K562 (cell line): Measurements from ENCODE around the gene RPS17. TPM values are rescaled to one million over a fixed set of nuclear protein-coding genes. Genes with fewer than 3 reads are reported as not detected.
A peak's percentile ranks its signal among the peaks of the same experiment; 100 is the strongest.

ENCODE experiments used
- CTBP1 ChIP-seq: fragments of 450-650 bp; IDR thresholded peaks from 2 replicates; pipeline ENCODE4 v1.6.1; 2016; ENCODE audit warnings: borderline replicate concordance
- ELF1 ChIP-seq: fragments of 200-800 bp; sonication (Bioruptor generic); IDR thresholded peaks from 2 replicates; pipeline ENCODE4 v1.6.1; 2016; ENCODE audit warnings: missing genetic modification characterization, missing compliant biosample characterization
- ESRRA ChIP-seq: fragments of 450-650 bp; IDR thresholded peaks from 2 replicates; pipeline ENCODE4 v1.6.1; 2014; ENCODE audit warnings: low read depth, mild to moderate bottlenecking, moderate library complexity, borderline replicate concordance
- GMEB1 ChIP-seq: fragments of 250-450 bp; sonication (Bioruptor Pico); IDR thresholded peaks from 2 replicates; pipeline ENCODE4 v1.4.0; 2020; ENCODE audit warnings: mild to moderate bottlenecking
- GTF2E2 ChIP-seq: fragments of 200-800 bp; sonication (Bioruptor generic); IDR thresholded peaks from 2 replicates; pipeline ENCODE4 v1.6.1; 2016; ENCODE audit warnings: missing genetic modification characterization, missing compliant biosample characterization
- HDAC8 ChIP-seq: fragments of 450-650 bp; IDR thresholded peaks from 2 replicates; pipeline ENCODE4 v1.6.1; 2016; ENCODE audit warnings: mild to moderate bottlenecking, missing genetic modification characterization, moderate library complexity, missing compliant biosample characterization
- HSF4 ChIP-seq: fragments of 250-450 bp; sonication (Bioruptor Pico); IDR thresholded peaks from 2 replicates; pipeline ENCODE4 v2.1.2; 2022; ENCODE audit warnings: mild to moderate bottlenecking, moderate library complexity, borderline replicate concordance
- KLF10 ChIP-seq: fragments of 250-450 bp; sonication (Bioruptor Pico); IDR thresholded peaks from 2 replicates; pipeline ENCODE4 v1.6.1; 2021; ENCODE audit warnings: matching md5 sums
- NR1H2 ChIP-seq: sonication (generic); formaldehyde crosslinking; IDR thresholded peaks from 2 replicates; pipeline ENCODE4 v1.4.0; 2020; ENCODE audit warnings: mild to moderate bottlenecking, missing genetic modification reagents
- NR2F6 ChIP-seq: fragments of 450-650 bp; formaldehyde crosslinking; IDR thresholded peaks from 2 replicates; pipeline ENCODE4 v1.4.0; 2020; ENCODE audit warnings: mild to moderate bottlenecking
- NR3C1 ChIP-seq: sonication (generic); formaldehyde crosslinking; IDR thresholded peaks from 2 replicates; pipeline ENCODE4 v1.8.1; 2022; ENCODE audit warnings: missing genetic modification reagents
- SAFB2 ChIP-seq: fragments of 200-400 bp; formaldehyde crosslinking; IDR thresholded peaks from 2 replicates; pipeline ENCODE4 v1.6.1; 2018; ENCODE audit warnings: borderline replicate concordance, low read length, low read depth, moderate library complexity; ENCODE audit not compliant: severe bottlenecking
- TGIF2 ChIP-seq: sonication (generic); formaldehyde crosslinking; IDR thresholded peaks from 2 replicates; pipeline ENCODE4 v1.8.1; 2022; ENCODE audit warnings: mild to moderate bottlenecking, missing genetic modification reagents, moderate library complexity
- ZBTB34 ChIP-seq: fragments of 250-450 bp; sonication (Bioruptor Pico); IDR thresholded peaks from 2 replicates; pipeline ENCODE4 v1.8.0; 2021; ENCODE audit warnings: mild to moderate bottlenecking, moderate library complexity
- ZKSCAN1 ChIP-seq: fragments of 150-350 bp; IDR thresholded peaks from 2 replicates; pipeline ENCODE4 v1.6.1; 2016; ENCODE audit warnings: low read depth, low read length
- ZNF584 ChIP-seq: fragments of 200-800 bp; sonication (Bioruptor generic); IDR thresholded peaks from 2 replicates; pipeline ENCODE4 v1.6.1; 2016; ENCODE audit warnings: low read depth, mild to moderate bottlenecking, missing genetic modification characterization, missing compliant biosample characterization
- ZNF707 ChIP-seq: fragments of 250-450 bp; sonication (Bioruptor Pico); conservative IDR thresholded peaks from 2 replicates; pipeline ENCODE4 v1.8.0; 2022; ENCODE audit warnings: inconsistent platforms, mild to moderate bottlenecking, moderate library complexity
- ZNF717 ChIP-seq: fragments of 250-450 bp; sonication (Bioruptor Pico); IDR thresholded peaks from 2 replicates; pipeline ENCODE4 v1.5.0; 2021
- ZNF780A ChIP-seq: fragments of 250-450 bp; sonication (Bioruptor Pico); IDR thresholded peaks from 2 replicates; pipeline ENCODE4 v1.5.0; 2021; ENCODE audit warnings: mild to moderate bottlenecking
- polyA plus RNA-seq, 8 experiments: library from polyadenylated mRNA; depleted of rRNA in 4 of 8; stranded (reverse) in 5 of 8; unstranded in 3 of 8; fragments of >200 nt; fragmentation: Nextera tagmentation in 2 of 8; fragmentation: Illumina TruSeq in 1 of 8; extraction: Ambion mirVana in 2 of 8; extraction: Trizol in 1 of 8; gene quantifications; 2 replicates each; pipeline versions ENCODE4 v1.2.1 to v1.2.3, GENCODE V29; 2011 to 2014; ENCODE audit warnings: inconsistent platforms in 1 of 8, missing spikeins in 1 of 8
- total RNA-seq, 7 experiments: library from RNA; depleted of rRNA in 6 of 7; stranded (reverse); fragments of >200 nt in 6 of 7; fragmentation: Illumina TruSeq in 2 of 7; extraction: Trizol in 2 of 7; gene quantifications; 2 replicates each; pipeline versions ENCODE4 v1.2.1 to v1.2.3, GENCODE V29; 2011 to 2021; ENCODE audit warnings: low replicate concordance in 1 of 7
- TF ChIP-seq, protein P1 (sequence below): fragments of 250-450 bp; sonication (Bioruptor Pico); IDR thresholded peaks from 2 replicates; pipeline ENCODE4 v1.5.0; 2021
- TF ChIP-seq, protein P2 (sequence below): fragments of 200-400 bp; formaldehyde crosslinking; IDR thresholded peaks from 2 replicates; pipeline ENCODE4 v1.6.1; 2017; ENCODE audit warnings: mild to moderate bottlenecking, low read depth, low read length, moderate library complexity

The RPS17 gene
- total and polyA plus RNA-seq, 9 of the 15 experiments (the other 6 are each of a cell fraction or from before 2014, with no cell fraction given): 1,988 to 6,515 (median 5,229) TPM

DNA sequence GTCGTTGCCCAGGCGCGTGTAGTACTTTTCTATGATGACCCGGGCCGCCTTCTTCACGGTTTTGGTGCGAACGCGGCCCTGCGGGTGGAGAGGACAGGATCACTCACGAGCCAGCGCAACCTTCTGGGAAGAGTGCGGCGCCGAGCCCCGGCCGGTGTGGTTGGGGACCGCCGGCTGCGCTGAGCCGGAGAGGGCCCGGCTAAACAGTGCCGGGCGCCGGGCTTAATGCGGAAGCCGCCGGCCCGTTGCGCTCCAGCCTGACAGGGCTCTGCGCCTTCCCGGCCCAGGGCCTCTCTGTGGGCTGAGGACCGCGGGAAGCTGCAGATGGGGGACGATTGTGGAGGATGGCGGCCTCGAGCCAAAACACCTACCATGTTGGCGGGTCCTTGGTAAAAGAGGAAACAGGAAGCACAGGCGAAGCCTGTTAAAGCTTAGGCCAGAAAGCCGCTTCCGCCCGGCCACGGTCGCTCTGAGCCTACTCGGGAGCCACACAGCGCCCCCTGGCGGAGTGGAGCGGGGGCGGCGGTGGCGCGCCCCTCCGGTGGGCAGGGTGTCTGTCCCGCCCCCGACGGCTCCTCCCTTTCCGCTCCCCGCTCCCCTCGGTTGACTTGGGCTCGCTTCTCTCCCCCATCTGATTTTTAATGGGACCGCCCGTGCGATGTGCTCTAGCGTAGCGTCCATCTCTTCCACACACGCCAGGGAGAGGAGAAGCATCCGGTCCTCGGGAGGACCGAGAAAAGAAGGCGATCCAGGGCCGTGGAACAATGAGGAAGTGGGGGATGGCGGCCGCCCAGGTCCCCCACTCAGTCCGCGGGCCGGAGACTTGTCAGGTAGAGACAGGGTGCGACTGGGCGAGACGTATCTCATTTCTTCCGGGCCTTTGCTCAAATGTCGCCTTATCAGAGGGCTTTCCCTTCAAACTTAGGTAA lies at the start of gene RPS17 (continued):
- 0 out of 2 replicates have a peak, but pooled peaks have one; percentile 23 for TF ChIP-seq NR3C1 (CRISPR knock-in tag)
- TF ChIP-seq ESRRA: peak; percentile 70; the same call in 1 of the 2 replicates
- TF ChIP-seq GMEB1: peak; percentile 55; the same call in 1 of the 2 replicates
- TF ChIP-seq KLF10 (CRISPR knock-in tag): no peak
- TF ChIP-seq NR1H2 (CRISPR knock-in tag): no peak
- TF ChIP-seq, protein P1, sequence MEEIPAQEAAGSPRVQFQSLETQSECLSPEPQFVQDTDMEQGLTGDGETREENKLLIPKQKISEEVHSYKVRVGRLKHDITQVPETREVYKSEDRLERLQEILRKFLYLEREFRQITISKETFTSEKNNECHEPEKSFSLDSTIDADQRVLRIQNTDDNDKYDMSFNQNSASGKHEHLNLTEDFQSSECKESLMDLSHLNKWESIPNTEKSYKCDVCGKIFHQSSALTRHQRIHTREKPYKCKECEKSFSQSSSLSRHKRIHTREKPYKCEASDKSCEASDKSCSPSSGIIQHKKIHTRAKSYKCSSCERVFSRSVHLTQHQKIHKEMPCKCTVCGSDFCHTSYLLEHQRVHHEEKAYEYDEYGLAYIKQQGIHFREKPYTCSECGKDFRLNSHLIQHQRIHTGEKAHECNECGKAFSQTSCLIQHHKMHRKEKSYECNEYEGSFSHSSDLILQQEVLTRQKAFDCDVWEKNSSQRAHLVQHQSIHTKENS (CRISPR knock-in tag): no peak
- no peak for TF ChIP-seq ZNF707 (CRISPR knock-in tag)
- TF ChIP-seq ZKSCAN1: 0 out of 2 replicates have a peak, but pooled peaks have one; percentile 52
- TF ChIP-seq ELF1: peak; percentile 99
- TF ChIP-seq NR2F6 (CRISPR knock-in tag): no peak
- TF ChIP-seq ZNF717 (CRISPR knock-in tag): 0 out of 2 replicates have a peak, but pooled peaks have one; percentile 52
- TF ChIP-seq HDAC8: peak; percentile 55; the same call in 1 of the 2 replicates
- peak; percentile 75 for TF ChIP-seq CTBP1
- TF ChIP-seq TGIF2 (CRISPR knock-in tag): peak; percentile 62; the same call in 1 of the 2 replicates
- TF ChIP-seq ZNF584 (CRISPR knock-in tag): no peak
- 0 out of 2 replicates have a peak, but pooled peaks have one; percentile 47 for TF ChIP-seq ZBTB34
- TF ChIP-seq, protein P2, sequence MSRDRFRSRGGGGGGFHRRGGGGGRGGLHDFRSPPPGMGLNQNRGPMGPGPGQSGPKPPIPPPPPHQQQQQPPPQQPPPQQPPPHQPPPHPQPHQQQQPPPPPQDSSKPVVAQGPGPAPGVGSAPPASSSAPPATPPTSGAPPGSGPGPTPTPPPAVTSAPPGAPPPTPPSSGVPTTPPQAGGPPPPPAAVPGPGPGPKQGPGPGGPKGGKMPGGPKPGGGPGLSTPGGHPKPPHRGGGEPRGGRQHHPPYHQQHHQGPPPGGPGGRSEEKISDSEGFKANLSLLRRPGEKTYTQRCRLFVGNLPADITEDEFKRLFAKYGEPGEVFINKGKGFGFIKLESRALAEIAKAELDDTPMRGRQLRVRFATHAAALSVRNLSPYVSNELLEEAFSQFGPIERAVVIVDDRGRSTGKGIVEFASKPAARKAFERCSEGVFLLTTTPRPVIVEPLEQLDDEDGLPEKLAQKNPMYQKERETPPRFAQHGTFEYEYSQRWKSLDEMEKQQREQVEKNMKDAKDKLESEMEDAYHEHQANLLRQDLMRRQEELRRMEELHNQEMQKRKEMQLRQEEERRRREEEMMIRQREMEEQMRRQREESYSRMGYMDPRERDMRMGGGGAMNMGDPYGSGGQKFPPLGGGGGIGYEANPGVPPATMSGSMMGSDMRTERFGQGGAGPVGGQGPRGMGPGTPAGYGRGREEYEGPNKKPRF: no peak
- TF ChIP-seq SAFB2: no peak
- TF ChIP-seq GTF2E2 (tag): peak; percentile 96
- no peak for TF ChIP-seq HSF4 (CRISPR knock-in tag)
- 0 out of 2 replicates have a peak, but pooled peaks have one; percentile 27 for TF ChIP-seq ZNF780A (CRISPR knock-in tag)
